Spinal cord (tissue), 10 donors: ENCODE results near the gene THRA. TPM values are rescaled to one million over a fixed set of nuclear protein-coding genes. Genes with fewer than 3 reads are reported as not detected.
A peak's percentile ranks its signal among the peaks of the same experiment; 100 is the strongest.

Source experiments
- DNase-seq, 6 donors: peaks; one replicate each; pipeline versions ENCODE4 v3.0.0 to v3.0.0-alpha.2; 2013 to 2015; ENCODE audit warnings: low spot score in 6 of 6, low read depth in 4 of 6
- H3K27ac ChIP-seq: one replicate; pipeline ENCODE4 v1.5.1; 2013; ENCODE audit warnings: low read depth, low read length, control low read depth
- H3K27me3 ChIP-seq: one replicate; pipeline ENCODE4 v1.6.1; 2013; ENCODE audit warnings: low read length; ENCODE audit not compliant: control insufficient read depth, insufficient read depth
- H3K36me3 ChIP-seq: one replicate; pipeline ENCODE4 v1.6.1; 2013; ENCODE audit warnings: low read length; ENCODE audit not compliant: control insufficient read depth, insufficient read depth
- H3K4me1 ChIP-seq: one replicate; pipeline ENCODE4 v1.6.1; 2013; ENCODE audit warnings: low read length; ENCODE audit not compliant: control insufficient read depth, insufficient read depth
- H3K4me3 ChIP-seq: one replicate; pipeline ENCODE4 v1.5.1; 2013; ENCODE audit warnings: low read depth, low read length, control low read depth
- H3K9me3 ChIP-seq: one replicate; pipeline ENCODE4 v1.6.1; 2013; ENCODE audit warnings: low read length; ENCODE audit not compliant: control insufficient read depth, insufficient read depth
- WGBS: methylation state at CpG from one replicate; pipeline ENCODE4 v1.1.5; 2013; ENCODE audit warnings: missing lambda C conversion rate; ENCODE audit not compliant: insufficient coverage; 5-methylcytosine and 5-hydroxymethylcytosine counted together
- polyA plus RNA-seq, 2 donors: library from polyadenylated mRNA; unstranded; fragments of 120-200 nt; gene quantifications; one replicate each; pipeline ENCODE4 v1.2.1, GENCODE V29; 2013; ENCODE audit not compliant: insufficient read length in 2 of 2
- total RNA-seq, 2 donors: library from RNA; depleted of rRNA in 1 of 2; stranded (reverse); fragments of 120-200 nt in 1 of 2; fragments of >200 nt in 1 of 2; gene quantifications; one replicate each; pipeline versions ENCODE4 v1.2.3 to v1.2.4, GENCODE V29; 2013 to 2014
- donor health status: healthy.

THRA gene
- total and polyA plus RNA-seq, 4 donors: 80.1 to 252 (median 197) TPM

DNA sequence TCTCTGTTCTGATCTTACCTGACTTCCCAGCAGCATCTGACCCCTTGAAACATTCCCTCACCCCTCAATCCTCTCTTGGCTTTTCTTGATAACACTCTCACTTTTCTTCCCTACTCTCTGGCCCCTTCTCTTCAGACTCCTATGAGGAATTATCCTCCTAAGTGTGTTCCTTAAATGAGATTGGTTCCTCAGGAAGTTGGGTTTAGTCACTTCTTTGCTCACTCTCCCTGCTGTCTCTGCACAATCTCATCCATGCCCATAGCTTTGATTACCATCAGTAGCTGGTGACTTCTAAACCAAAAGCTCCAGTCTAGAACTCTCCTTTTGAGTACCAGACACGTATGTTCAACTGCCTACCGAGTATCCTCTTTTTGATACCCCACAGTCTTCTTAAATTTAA lies 21.6 kb upstream of the THRA start:
- H3K4me1 ChIP-seq: peaks cover 7% of the 10 kb centered on the region
- no peaks in the 10 kb centered on the region for H3K9me3 ChIP-seq
- no peaks in the 10 kb centered on the region for H3K27me3 ChIP-seq
- DNase-seq: no peak
- peaks cover 31% of the 10 kb centered on the region for H3K36me3 ChIP-seq
- 84% methylated on average over 2 of the region's 2 CpGs for WGBS
- H3K27ac ChIP-seq: no peak overlapping the region
- H3K4me3 ChIP-seq: no peak overlapping the region

GRCh38 chr17:40056379-40057015 lies 6.3 kb upstream of the THRA start:
- peak in 2 of 6 donors; percentile 41 to 68 for DNase-seq
- Histone ChIP-seq H3K9me3 (no peaks in the 10 kb centered on the region), H3K27me3 (no peaks in the 10 kb centered on the region), H3K4me1 (peaks cover 31% of the 10 kb centered on the region), H3K27ac (no peak overlapping the region), H3K36me3 (peaks cover 15% of the 10 kb centered on the region), H3K4me3 (no peak overlapping the region)
- 43% methylated on average over 4 of the region's 6 CpGs for WGBS

DNA sequence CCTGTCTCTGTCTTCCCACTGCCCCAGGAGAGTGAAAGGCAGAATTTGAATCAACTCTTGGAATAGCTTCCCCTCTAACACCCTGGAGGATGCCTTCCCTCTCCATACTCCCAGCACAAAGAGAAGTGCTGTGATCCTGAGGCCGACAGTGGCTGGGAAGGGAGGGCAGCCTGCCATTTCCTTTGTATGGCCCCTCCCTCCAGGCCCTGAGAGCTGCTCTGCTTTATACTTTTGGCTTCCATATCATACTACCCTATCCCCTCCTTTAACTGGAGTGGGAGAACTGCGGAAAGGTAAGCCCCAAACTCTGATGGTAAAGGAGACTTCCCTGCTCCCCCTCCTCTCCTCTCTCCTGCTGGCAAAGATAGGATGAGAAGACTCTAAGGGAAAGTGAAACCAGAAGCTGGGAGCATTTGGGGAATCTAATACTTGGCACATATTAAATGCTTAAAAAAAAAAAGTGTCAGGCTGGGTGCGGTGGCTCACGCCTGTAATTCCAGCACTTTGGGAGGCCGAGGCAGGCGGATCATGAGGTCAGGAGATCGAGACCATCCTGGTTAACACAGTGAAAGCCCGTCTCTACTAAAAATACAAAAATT lies 4.5 kb upstream of the THRA start:
- Histone ChIP-seq H3K27ac (peak overlapping the region; percentile 64), H3K4me3 (no peak overlapping the region), H3K4me1 (peaks cover 35% of the 10 kb centered on the region), H3K27me3 (no peaks in the 10 kb centered on the region), H3K9me3 (no peaks in the 10 kb centered on the region), H3K36me3 (no peaks in the 10 kb centered on the region)
- peak in 1 of 6 donors; percentile 62 for DNase-seq
- WGBS: 76% methylated on average over 6 of the region's 8 CpGs

DNA sequence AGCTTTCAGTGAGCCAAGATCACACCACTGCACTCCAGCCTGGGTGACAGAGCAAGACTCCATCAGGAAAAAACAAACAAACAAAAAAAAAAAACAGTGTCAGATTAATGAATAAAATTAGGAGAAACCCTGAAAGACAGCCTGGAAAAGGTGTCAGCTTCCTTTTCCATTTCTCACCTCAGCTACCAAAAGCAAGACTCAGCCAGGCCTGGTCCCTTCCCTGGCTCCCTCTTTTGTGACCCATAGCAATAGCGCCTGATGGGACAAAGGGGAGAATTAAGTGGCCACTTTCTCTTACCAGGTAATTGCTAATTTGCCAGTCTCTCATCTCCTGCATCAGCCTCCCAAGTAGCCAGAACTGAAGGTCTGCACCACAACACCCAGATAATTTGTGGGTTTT lies 3.9 kb upstream of the THRA start:
- Histone ChIP-seq H3K36me3 (no peaks in the 10 kb centered on the region), H3K9me3 (no peaks in the 10 kb centered on the region), H3K4me3 (no peak overlapping the region), H3K27ac (no peak overlapping the region), H3K4me1 (peaks cover 33% of the 10 kb centered on the region), H3K27me3 (no peaks in the 10 kb centered on the region)
- WGBS: no CpG with 5 or more reads among the region's 1 CpG
- DNase-seq: no peak

DNA sequence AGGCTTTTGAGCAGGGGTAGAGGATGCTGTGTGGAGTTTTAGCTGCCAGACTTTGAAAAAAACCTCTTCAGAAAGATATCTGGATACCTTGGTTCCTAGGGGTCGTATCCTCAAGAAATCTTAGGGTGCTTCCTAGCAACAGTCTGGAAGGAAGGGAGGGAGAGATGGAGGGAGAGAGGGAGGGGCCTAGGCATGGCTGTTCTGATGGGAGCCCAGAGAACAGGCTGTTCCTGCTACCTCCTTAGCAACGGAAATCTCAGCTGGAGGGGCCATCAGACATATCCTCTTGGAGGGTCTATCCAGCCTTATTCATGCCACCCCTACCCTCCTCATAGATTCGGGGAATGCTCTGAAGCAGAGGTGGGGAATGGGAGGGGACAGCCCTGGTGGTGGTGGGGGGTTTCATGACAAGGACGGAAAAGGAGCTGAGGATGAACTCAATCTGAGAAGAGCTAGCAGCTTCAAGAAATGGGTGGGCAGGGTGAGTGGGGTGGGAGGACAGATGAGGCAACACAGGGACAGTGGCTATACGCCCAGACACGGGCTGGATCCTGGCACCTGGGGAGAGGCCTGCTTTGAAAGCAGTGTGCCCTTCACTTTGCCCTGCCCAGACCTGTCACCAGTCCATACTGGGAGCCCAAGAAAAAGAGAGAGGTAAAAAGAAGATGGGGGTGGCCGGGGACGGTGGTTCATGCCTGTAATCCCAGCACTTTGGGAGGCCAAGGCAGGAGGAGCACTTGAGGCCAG lies 2.9 kb upstream of the THRA start:
- Histone ChIP-seq H3K9me3 (no peaks in the 10 kb centered on the region), H3K27ac (no peak overlapping the region), H3K36me3 (no peaks in the 10 kb centered on the region), H3K4me3 (no peak overlapping the region), H3K4me1 (peaks cover 40% of the 10 kb centered on the region), H3K27me3 (no peaks in the 10 kb centered on the region)
- no peak for DNase-seq
- WGBS: 62% methylated on average over 6 of the region's 8 CpGs

- H3K4me1 ChIP-seq: peaks cover 51% of the 10 kb centered on the region
- H3K9me3 ChIP-seq: no peaks in the 10 kb centered on the region
- peaks cover 4% of the 10 kb centered on the region for H3K36me3 ChIP-seq
- WGBS: 50% methylated on average over 7 of the region's 11 CpGs
- H3K27me3 ChIP-seq: no peaks in the 10 kb centered on the region
- DNase-seq: no peak
- no peak overlapping the region for H3K27ac ChIP-seq
- no peak overlapping the region for H3K4me3 ChIP-seq
Observed at GRCh38 chr17:40060887-40061608, 1.7 kb upstream of the THRA start.

DNA sequence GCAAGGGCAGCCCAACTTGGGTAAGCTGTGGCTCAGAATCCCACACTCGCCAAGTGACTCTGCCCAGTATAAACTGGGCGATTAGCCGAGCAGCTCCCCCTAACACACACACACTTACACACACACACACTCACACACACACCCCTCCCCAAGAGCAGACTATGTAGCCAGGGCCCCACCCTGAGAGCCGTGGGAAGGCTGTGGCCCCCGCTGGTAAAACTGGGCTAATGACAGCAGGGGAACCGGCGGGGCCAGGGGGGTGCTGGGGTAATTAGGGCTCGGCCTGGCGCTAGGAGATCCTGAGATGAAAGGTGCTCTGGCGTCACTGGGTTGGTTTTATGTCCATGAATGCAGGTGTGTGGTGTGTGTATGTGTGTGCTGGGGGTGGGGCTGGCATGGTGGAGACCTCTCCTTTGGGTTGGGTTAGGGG lies 1.1 kb upstream of the THRA start:
- Histone ChIP-seq H3K9me3 (no peaks in the 10 kb centered on the region), H3K27me3 (no peaks in the 10 kb centered on the region), H3K4me3 (peak overlapping the region; percentile 47), H3K4me1 (peaks cover 57% of the 10 kb centered on the region), H3K27ac (peak overlapping the region; percentile 64), H3K36me3 (peaks cover 4% of the 10 kb centered on the region)
- no peak for DNase-seq
- WGBS: 38% methylated on average over 10 of the region's 10 CpGs

DNA sequence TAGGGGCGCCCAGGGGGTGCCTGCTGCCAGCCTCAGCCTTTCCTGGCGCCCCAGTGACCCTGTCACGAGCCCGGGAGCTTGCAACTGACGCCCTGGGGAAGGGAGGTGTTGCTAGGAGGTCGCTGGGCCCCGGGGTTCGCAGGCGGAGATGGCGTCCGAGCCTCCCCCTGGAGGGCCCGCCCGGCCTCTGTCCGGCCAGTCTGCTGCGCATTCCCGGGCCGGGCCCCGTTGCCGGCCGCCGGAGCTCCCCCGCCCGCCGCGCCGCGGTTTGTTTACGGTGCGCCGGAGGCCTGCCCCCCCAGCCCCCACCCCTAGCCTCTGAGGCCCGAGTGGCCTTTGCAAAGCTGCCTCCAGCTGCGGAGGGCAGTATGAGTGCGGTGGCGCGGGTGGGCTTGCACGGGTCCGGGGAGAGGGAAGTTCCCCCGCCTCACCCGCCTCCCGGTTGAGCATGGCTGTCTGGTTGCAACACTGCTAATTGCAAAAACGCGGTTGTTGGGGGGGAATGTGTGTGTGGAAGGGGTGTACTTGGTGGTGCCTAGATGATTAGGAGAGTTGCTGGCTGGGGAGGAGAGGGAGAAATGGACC lies 514 bp downstream of the THRA start:
- Histone ChIP-seq H3K4me3 (peak overlapping the region; percentile 95), H3K9me3 (no peaks in the 10 kb centered on the region), H3K27me3 (no peaks in the 10 kb centered on the region), H3K4me1 (peaks cover 70% of the 10 kb centered on the region), H3K27ac (peak overlapping the region; percentile 89), H3K36me3 (peaks cover 4% of the 10 kb centered on the region)
- WGBS: 0% methylated on average over 32 of the region's 42 CpGs
- peak in 2 of 6 donors; percentile 62 to 70 for DNase-seq

DNA sequence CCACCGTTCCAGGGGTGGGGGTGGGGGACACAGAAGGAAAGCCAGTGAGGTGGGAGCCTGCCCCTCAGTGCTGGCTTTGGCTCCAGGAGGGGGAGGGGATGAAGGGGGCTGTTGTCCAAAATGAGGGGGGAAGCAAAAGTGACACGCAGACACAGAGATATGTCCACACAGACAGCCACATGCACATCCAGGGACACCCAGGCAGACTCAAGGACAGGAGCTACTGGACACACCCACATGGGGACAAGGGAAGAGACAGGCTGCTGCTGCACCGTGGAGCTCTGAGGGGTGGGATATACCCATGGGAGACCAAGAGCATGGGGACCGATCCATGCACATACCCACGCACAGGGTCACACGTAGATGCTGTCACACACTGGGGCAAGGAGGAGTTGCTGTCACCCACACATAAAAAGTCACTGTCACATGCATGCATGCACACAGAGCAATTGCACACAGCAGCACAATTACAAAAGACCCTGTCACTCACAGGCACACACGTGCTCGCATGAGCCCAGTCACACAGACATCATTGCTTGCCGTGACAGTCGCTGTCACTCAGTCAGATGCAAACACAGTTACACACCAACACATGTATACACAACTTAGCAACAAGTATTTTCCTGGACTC lies 1.3 kb downstream of the THRA start:
- H3K27me3 ChIP-seq: no peaks in the 10 kb centered on the region
- H3K4me1 ChIP-seq: peaks cover 77% of the 10 kb centered on the region
- H3K4me3 ChIP-seq: peak overlapping the region; percentile 95
- peak in 2 of 6 donors; percentile 57 to 69 for DNase-seq
- H3K27ac ChIP-seq: peak overlapping the region; percentile 89
- H3K36me3 ChIP-seq: peaks cover 4% of the 10 kb centered on the region
- WGBS: 4% methylated on average over 9 of the region's 10 CpGs
- no peaks in the 10 kb centered on the region for H3K9me3 ChIP-seq
